Ovary (tissue), 9 donors: Measurements from ENCODE around the gene OPN1MW3. TPM values are rescaled to one million over a fixed set of nuclear protein-coding genes. Genes with fewer than 3 reads are reported as not detected.
"Not testable (repeated sequence)": the region's sequence is repeated elsewhere in the genome, so short reads cannot be mapped to it uniquely, and the experiment has no call there.

Experiments used
- DNase-seq, 5 donors: peaks; one replicate each; pipeline ENCODE4 v3.0.0-alpha.2; 2019 to 2020
- H3K27ac ChIP-seq, 2 donors: fragments of 200-600 bp; one replicate each; pipeline versions ENCODE4 v1.5.1 to v1.8.0; 2019 to 2022
- H3K27me3 ChIP-seq: fragments of 200-600 bp; one replicate; pipeline ENCODE4 v1.8.0; 2022
- H3K36me3 ChIP-seq: fragments of 200-600 bp; sonication (generic); one replicate; pipeline ENCODE4 v1.5.1; 2019
- H3K4me1 ChIP-seq: one replicate; pipeline ENCODE4 v1.8.1; 2013; ENCODE audit warnings: mild to moderate bottlenecking, moderate library complexity; ENCODE audit not compliant: insufficient read depth
- H3K4me3 ChIP-seq: fragments of 200-600 bp; sonication (generic); one replicate; pipeline ENCODE4 v1.5.1; 2017
- H3K9me3 ChIP-seq, 2 donors: fragments of 200-600 bp in 1 of 2; sonication (generic) in 1 of 2; one replicate each; pipeline versions ENCODE4 v1.5.1 to v1.8.1; 2013 to 2019; ENCODE audit warnings: mild to moderate bottlenecking in 1 of 2, moderate library complexity in 1 of 2
- CTCF ChIP-seq, 3 donors: fragments of 450-650 bp in 2 of 3; fragments of 200-600 bp in 1 of 3; IDR thresholded peaks; one replicate each; pipeline versions ENCODE4 v1.5.1 to v1.8.0; 2016 to 2022; ENCODE audit warnings: antibody characterized with exemption in 3 of 3, mild to moderate bottlenecking in 1 of 3
- EP300 ChIP-seq: sonication (generic); formaldehyde crosslinking; IDR thresholded peaks from one replicate; pipeline ENCODE4 v1.6.1; 2017; ENCODE audit warnings: antibody characterized with exemption
- POLR2A ChIP-seq: fragments of 450-650 bp; IDR thresholded peaks from one replicate; pipeline ENCODE4 v1.6.1; 2017; ENCODE audit warnings: antibody characterized with exemption, mild to moderate bottlenecking, moderate library complexity
- WGBS, 3 donors: extraction: QIAGEN DNeasy Blood & Tissue Kit in 1 of 3; methylation state at CpG; one replicate each; pipeline versions ENCODE4 v1.1.5 to v1.1.7; 2013 to 2017; 5-methylcytosine and 5-hydroxymethylcytosine counted together
- intact Hi-C, 4 donors: fragments of 100-400 bp; cut with DNase I; formaldehyde crosslinking; loops; one replicate each; pipeline versions ENCODE4 v1.11.0 to v1.15.1; 2022 to 2023
- polyA plus RNA-seq, 2 donors: library from polyadenylated mRNA; stranded (reverse); fragments of 200-250 nt in 1 of 2; fragments of 350-450 nt in 1 of 2; fragmentation: Illumina TruSeq in 1 of 2; extraction: RNeasy Lipid Tissue Mini Kit (QIAGEN cat#74804) in 1 of 2; gene quantifications; one replicate each; pipeline ENCODE4 v1.2.3, GENCODE V29; 2013 to 2014
- total RNA-seq, 7 donors: library from RNA; depleted of rRNA in 2 of 7; stranded (reverse); fragments of >200 nt in 2 of 7; fragmentation: NEBNext Ultra II Directional in 3 of 7; extraction: Animal tissue kit (Norgen Biotek cat#: 25700) in 3 of 7; gene quantifications; one replicate each; pipeline versions ENCODE4 v1.1.0 to v1.2.4, GENCODE V29; 2016 to 2023
- donor health status: DM: no; HTN: no; CAD: no; lungs with moderate emphysema.
- donor health status: DM: no; HTN: no; CAD: no.
- donor health status: Bipolar disorder and iron deficiency.
- donor health status: DM: yes; HTN: yes; CAD: no.
- donor health status: DM: no; HTN: no; CAD: no.
- donor health status: DM: yes; HTN: yes; CAD: no.

The OPN1MW3 gene
- total and polyA plus RNA-seq, 9 donors, result not detected

GRCh38 chrX:154295664-154296310, 38.4 kb downstream of the OPN1MW3 start, which contains the start of gene TKTL1:
TSS of gene TKTL1 (plus strand) at chrX:154295795. CDS start at chrX:154295860, 65 bp downstream.
- H3K27ac ChIP-seq, result no peak within 1 kb of the TSS
- 93 to 95% (median 94%) methylated on average over 37 of the region's 37 CpGs for WGBS, 3 donors
- no peaks in the 10 kb centered on the region for H3K4me1 ChIP-seq
- no peaks in the 10 kb centered on the region for H3K9me3 ChIP-seq
- no peaks in the 10 kb centered on the region for H3K27me3 ChIP-seq
- H3K4me3 ChIP-seq, result no peak within 1 kb of the TSS
- intact Hi-C loops, result no loop called here
- DNase-seq, result no peak
- TF ChIP-seq POLR2A, result no peak
- TF ChIP-seq CTCF (IDR thresholded peaks at IDR 0.05), result no peak
- no peak for TF ChIP-seq EP300
- H3K36me3 ChIP-seq, result no peaks in the 10 kb centered on the region

- Histone ChIP-seq H3K27ac (no peak overlapping the region), H3K27me3 (no peaks in the 10 kb centered on the region), H3K9me3 (no peaks in the 10 kb centered on the region), H3K4me1 (no peaks in the 10 kb centered on the region), H3K4me3 (no peak overlapping the region), H3K36me3 (no peaks in the 10 kb centered on the region)
- TF ChIP-seq POLR2A (no peak), EP300 (no peak), CTCF (IDR thresholded peaks at IDR 0.05) (no peak)
- DNase-seq, result no peak
- 83 to 89% (median 87%) methylated on average over 18 of the region's 18 CpGs for WGBS, 3 donors
- intact Hi-C loops, result no loop called here
Observed at GRCh38 chrX:154296731-154297130, 39.3 kb downstream of the OPN1MW3 start.

- TF ChIP-seq CTCF (IDR thresholded peaks at IDR 0.05), result no peak
- TF ChIP-seq EP300, result no peak
- no peak for TF ChIP-seq POLR2A
- H3K4me3 ChIP-seq, result no peak overlapping the region
- H3K4me1 ChIP-seq, result no peaks in the 10 kb centered on the region
- no peaks in the 10 kb centered on the region for H3K27me3 ChIP-seq
- H3K27ac ChIP-seq, result no peak overlapping the region
- H3K36me3 ChIP-seq, result no peaks in the 10 kb centered on the region
- intact Hi-C loops, result no loop called here
- DNase-seq, result no peak
- 80 to 83% (median 82%) methylated on average over 7 of the region's 7 CpGs for WGBS, 3 donors
- H3K9me3 ChIP-seq, result no peaks in the 10 kb centered on the region
Observed at GRCh38 chrX:154298312-154298711, 40.9 kb downstream of the OPN1MW3 start.

- Histone ChIP-seq H3K4me3 (no peak overlapping the region), H3K9me3 (no peaks in the 10 kb centered on the region), H3K36me3 (no peaks in the 10 kb centered on the region), H3K27me3 (no peaks in the 10 kb centered on the region), H3K4me1 (no peaks in the 10 kb centered on the region), H3K27ac (no peak overlapping the region)
- TF ChIP-seq EP300 (no peak), POLR2A (no peak), CTCF (IDR thresholded peaks at IDR 0.05) (no peak)
- 86 to 92% (median 91%) methylated on average over 8 of the region's 8 CpGs for WGBS, 3 donors
- no peak for DNase-seq
- intact Hi-C loops, result no loop called here
Observed at GRCh38 chrX:154300816-154301215, 43.4 kb downstream of the OPN1MW3 start.

GRCh38 chrX:154302998-154303397, 45.6 kb downstream of the OPN1MW3 start:
- H3K4me1 ChIP-seq, H3K27ac ChIP-seq, DNase-seq, H3K36me3 ChIP-seq, H3K9me3 ChIP-seq, intact Hi-C loops, H3K27me3 ChIP-seq, H3K4me3 ChIP-seq: not testable (repeated sequence)
- 79 to 86% (median 80%) methylated on average over 7 of the region's 7 CpGs for WGBS, 3 donors
